IPS DF 4.7 (cell line): ENCODE results near the gene FBRSL1.

Experiments used
- DNase-seq: peaks from one replicate; pipeline ENCODE4 v3.0.0-alpha.2; 2013; ENCODE audit warnings: low spot score; ENCODE audit errors: extremely low read depth

The FBRSL1 gene

GRCh38 chr12:132495629-132496357 is 5.8 kb downstream of the FBRSL1 start:
- no peak for DNase-seq

- no peak for DNase-seq
Observed at GRCh38 chr12:132496358-132496669, 6.4 kb downstream of the FBRSL1 start.

GRCh38 chr12:132496710-132497109 is 6.8 kb downstream of the FBRSL1 start:
- DNase-seq = no peak

- DNase-seq = no peak
Observed at GRCh38 chr12:132497514-132498405, 7.8 kb downstream of the FBRSL1 start.

GRCh38 chr12:132498931-132499330 is 9.0 kb downstream of the FBRSL1 start:
- DNase-seq = no peak

- DNase-seq = no peak
Observed at GRCh38 chr12:132500142-132500855, 10.3 kb downstream of the FBRSL1 start.

- DNase-seq = no peak
Observed at GRCh38 chr12:132500856-132501180, 10.9 kb downstream of the FBRSL1 start.

- no peak for DNase-seq
Observed at GRCh38 chr12:132501204-132501940, 11.4 kb downstream of the FBRSL1 start.

GRCh38 chr12:132502149-132502881 is 12.4 kb downstream of the FBRSL1 start:
- no peak for DNase-seq

GRCh38 chr12:132502882-132503193 is 12.9 kb downstream of the FBRSL1 start:
- DNase-seq = no peak

GRCh38 chr12:132503618-132504204 is 13.8 kb downstream of the FBRSL1 start:
- no peak for DNase-seq

- no peak for DNase-seq
Observed at GRCh38 chr12:132505105-132505851, 15.3 kb downstream of the FBRSL1 start.

GRCh38 chr12:132505852-132506219 is 15.9 kb downstream of the FBRSL1 start:
- DNase-seq = no peak

- no peak for DNase-seq
Observed at GRCh38 chr12:132506328-132507160, 16.6 kb downstream of the FBRSL1 start.

GRCh38 chr12:132507161-132507538 is 17.2 kb downstream of the FBRSL1 start:
- no peak for DNase-seq

- DNase-seq = no peak
Observed at GRCh38 chr12:132507656-132508490, 17.9 kb downstream of the FBRSL1 start.

GRCh38 chr12:132508491-132508740 is 18.5 kb downstream of the FBRSL1 start:
- DNase-seq = no peak

- DNase-seq = no peak
Observed at GRCh38 chr12:132508860-132509732, 19.1 kb downstream of the FBRSL1 start.
